OCI-LY1 (cell line): ENCODE results near the gene CR1.
"Not testable (repeated sequence)": the region's sequence is repeated elsewhere in the genome, so short reads cannot be mapped to it uniquely, and the experiment has no call there.

Experiments
- CTCF ChIP-seq: fragments of 200-600 bp; sonication (generic), shearing (Covaris generic); IDR thresholded peaks from 2 replicates; pipeline ENCODE4 v1.5.1; 2017; ENCODE audit warnings: mild to moderate bottlenecking, antibody characterized with exemption, low read length, moderate library complexity, mixed read lengths
- EZH2 ChIP-seq: fragments of 200-600 bp; sonication (generic), shearing (Covaris generic); IDR thresholded peaks from 2 replicates; pipeline ENCODE4 v1.8.0; 2017; ENCODE audit warnings: borderline replicate concordance, mixed run types, mild to moderate bottlenecking, antibody characterized with exemption, low read length, moderate library complexity, mixed read lengths

- TF ChIP-seq CTCF, EZH2: not testable (repeated sequence)
These were observed 95.2 kb downstream of the CR1 start for GRCh38 chr1:207591205-207591604.
